ENCODE measurements around the gene POR. TPM values are rescaled to one million over a fixed set of nuclear protein-coding genes. Genes with fewer than 3 reads are reported as not detected.

Gene POR
- total and polyA plus RNA-seq, 2 of the 13 experiments (the other 11 are each of a cell fraction or from before 2014, with no cell fraction given) = 145 to 266 TPM

GRCh38 chr7:75994388-75995051 lies 79.6 kb downstream of the POR start, which contains the start of gene TMEM120A (continued):
- TF ChIP-seq GTF2F1 (IDR thresholded peaks at IDR 0.05; ENCODE audit: low read length) = no peak
- TF ChIP-seq ZNF781 (CRISPR knock-in tag; IDR thresholded peaks at IDR 0.05; ENCODE audit: borderline replicate concordance, not compliant biosample characterization) = no peak
- TF ChIP-seq XBP1 (CRISPR knock-in tag; IDR thresholded peaks at IDR 0.05) = no peak
- TF ChIP-seq ZNF747 (CRISPR knock-in tag; IDR thresholded peaks at IDR 0.05; ENCODE audit: borderline replicate concordance) = no peak
- peak; percentile 95 for TF ChIP-seq UBTF (CRISPR knock-in tag; IDR thresholded peaks at IDR 0.05)
- TF ChIP-seq SATB2 (CRISPR knock-in tag; IDR thresholded peaks at IDR 0.05) = no peak
- peak; percentile 87; the same call in 1 of the 2 replicates for TF ChIP-seq NRL (CRISPR knock-in tag; IDR thresholded peaks at IDR 0.05; ENCODE audit: borderline replicate concordance)
- TF ChIP-seq, protein P1, sequence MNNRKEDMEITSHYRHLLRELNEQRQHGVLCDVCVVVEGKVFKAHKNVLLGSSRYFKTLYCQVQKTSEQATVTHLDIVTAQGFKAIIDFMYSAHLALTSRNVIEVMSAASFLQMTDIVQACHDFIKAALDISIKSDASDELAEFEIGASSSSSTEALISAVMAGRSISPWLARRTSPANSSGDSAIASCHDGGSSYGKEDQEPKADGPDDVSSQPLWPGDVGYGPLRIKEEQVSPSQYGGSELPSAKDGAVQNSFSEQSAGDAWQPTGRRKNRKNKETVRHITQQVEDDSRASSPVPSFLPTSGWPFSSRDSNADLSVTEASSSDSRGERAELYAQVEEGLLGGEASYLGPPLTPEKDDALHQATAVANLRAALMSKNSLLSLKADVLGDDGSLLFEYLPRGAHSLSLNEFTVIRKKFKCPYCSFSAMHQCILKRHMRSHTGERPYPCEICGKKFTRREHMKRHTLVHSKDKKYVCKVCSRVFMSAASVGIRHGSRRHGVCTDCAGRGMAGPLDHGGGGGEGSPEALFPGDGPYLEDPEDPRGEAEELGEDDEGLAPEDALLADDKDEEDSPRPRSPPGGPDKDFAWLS (CRISPR knock-in tag; IDR thresholded peaks at IDR 0.05; ENCODE audit: borderline replicate concordance) = no peak
- peak; percentile 22; the same call in 1 of the 2 replicates for TF ChIP-seq ZBTB39 (CRISPR knock-in tag; IDR thresholded peaks at IDR 0.05)
- TF ChIP-seq SIN3A (IDR thresholded peaks at IDR 0.05; ENCODE audit: borderline replicate concordance, low read depth, low read length) = peak; percentile 85; the same call in 1 of the 2 replicates
- TF ChIP-seq SIX1 (CRISPR knock-in tag; IDR thresholded peaks at IDR 0.05; ENCODE audit: borderline replicate concordance) = no peak
- TF ChIP-seq ELF4 (CRISPR knock-in tag; IDR thresholded peaks at IDR 0.05; ENCODE audit: borderline replicate concordance) = no peak; the same call in 1 of the 2 replicates
- TF ChIP-seq ZBTB7A (CRISPR knock-in tag; IDR thresholded peaks at IDR 0.05) = peak; percentile 68; the same call in 1 of the 2 replicates
- no peak for TF ChIP-seq BHLHE40 (IDR thresholded peaks at IDR 0.05; ENCODE audit: low read length)
- peak; percentile 84 for TF ChIP-seq ELF1 (CRISPR knock-in tag; IDR thresholded peaks at IDR 0.05)
- TF ChIP-seq PREB (CRISPR knock-in tag; IDR thresholded peaks at IDR 0.05) = no peak
- TF ChIP-seq TEAD2 (CRISPR knock-in tag; IDR thresholded peaks at IDR 0.05) = no peak
- TF ChIP-seq ZMAT3 (CRISPR knock-in tag; conservative IDR thresholded peaks at IDR 0.05) = no peak
- TF ChIP-seq ZFY (CRISPR knock-in tag; IDR thresholded peaks at IDR 0.05) = peak; percentile 93
- peak; percentile 26; the same call in 1 of the 2 replicates for TF ChIP-seq RAD21 (CRISPR knock-in tag; IDR thresholded peaks at IDR 0.05)
- no peak for TF ChIP-seq CENPT (CRISPR knock-in tag; IDR thresholded peaks at IDR 0.05; ENCODE audit: low read depth)
- TF ChIP-seq MXD3 (CRISPR knock-in tag; IDR thresholded peaks at IDR 0.05) = peak; percentile 71
- TF ChIP-seq SMYD3 (CRISPR knock-in tag; IDR thresholded peaks at IDR 0.05) = no peak
